ENCODE results near the gene MPHOSPH9.

DNA sequence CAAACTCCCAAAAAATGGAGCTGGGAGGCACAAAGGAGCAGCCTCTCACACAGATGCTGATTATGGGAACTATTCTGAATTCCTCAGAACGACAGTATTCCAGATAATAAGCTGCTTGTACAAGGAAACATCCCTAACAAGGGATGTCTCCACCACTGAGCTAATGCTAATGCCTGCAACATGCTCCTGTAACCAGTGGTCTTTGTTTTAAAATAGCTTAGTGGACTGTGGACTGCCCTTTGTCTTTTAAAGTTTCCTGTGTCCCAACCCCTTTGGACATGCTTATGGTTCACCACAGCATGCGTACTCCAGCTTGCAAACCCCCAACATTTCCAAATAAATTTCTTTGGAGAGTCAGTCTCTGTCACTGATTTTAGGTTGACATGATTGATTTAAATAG is 65.6 kb downstream of the MPHOSPH9 start:
- TF ChIP-seq, protein P1, sequence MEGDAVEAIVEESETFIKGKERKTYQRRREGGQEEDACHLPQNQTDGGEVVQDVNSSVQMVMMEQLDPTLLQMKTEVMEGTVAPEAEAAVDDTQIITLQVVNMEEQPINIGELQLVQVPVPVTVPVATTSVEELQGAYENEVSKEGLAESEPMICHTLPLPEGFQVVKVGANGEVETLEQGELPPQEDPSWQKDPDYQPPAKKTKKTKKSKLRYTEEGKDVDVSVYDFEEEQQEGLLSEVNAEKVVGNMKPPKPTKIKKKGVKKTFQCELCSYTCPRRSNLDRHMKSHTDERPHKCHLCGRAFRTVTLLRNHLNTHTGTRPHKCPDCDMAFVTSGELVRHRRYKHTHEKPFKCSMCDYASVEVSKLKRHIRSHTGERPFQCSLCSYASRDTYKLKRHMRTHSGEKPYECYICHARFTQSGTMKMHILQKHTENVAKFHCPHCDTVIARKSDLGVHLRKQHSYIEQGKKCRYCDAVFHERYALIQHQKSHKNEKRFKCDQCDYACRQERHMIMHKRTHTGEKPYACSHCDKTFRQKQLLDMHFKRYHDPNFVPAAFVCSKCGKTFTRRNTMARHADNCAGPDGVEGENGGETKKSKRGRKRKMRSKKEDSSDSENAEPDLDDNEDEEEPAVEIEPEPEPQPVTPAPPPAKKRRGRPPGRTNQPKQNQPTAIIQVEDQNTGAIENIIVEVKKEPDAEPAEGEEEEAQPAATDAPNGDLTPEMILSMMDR (IDR thresholded peaks at IDR 0.05), result no peak
- no peak for TF ChIP-seq POLR2A (IDR thresholded peaks at IDR 0.05)
